ENCODE data around the gene SYNJ2. TPM values are rescaled to one million over a fixed set of nuclear protein-coding genes. Genes with fewer than 3 reads are reported as not detected.
A peak's percentile ranks its signal among the peaks of the same experiment; 100 is the strongest.

SYNJ2 gene
- total and polyA plus RNA-seq, 7 experiments from 2014 or later = 12.0 to 36.6 (median 22.5) TPM

- Histone ChIP-seq H3K36me3 (ENCODE audit: control insufficient read depth in 2 of 3, insufficient read depth in 3 of 3, low read length in 3 of 3) (peaks cover 0 to 7% (median 0%) of the 10 kb centered on the region in 3 experiments), H3K4me3 (ENCODE audit: low read length) (peak overlapping the region; percentile 81), H3K27ac (ENCODE audit: low read depth, low read length) (peak overlapping the region; percentile 83), H3K9me3 (ENCODE audit: control insufficient read depth in 2 of 3, low read length in 3 of 3) (no peaks in the 10 kb centered on the region), H3K27me3 (ENCODE audit: control insufficient read depth in 2 of 2, insufficient read depth in 2 of 2, low read length in 2 of 2) (no peaks in the 10 kb centered on the region), H3K4me1 (ENCODE audit: control insufficient read depth in 2 of 2, insufficient read depth in 2 of 2, low read length in 2 of 2) (peaks cover 27 to 38% of the 10 kb centered on the region in 2 donors)
- Mint-ChIP-seq H3K27ac (peak overlapping the region; percentile 71 to 95 (median 85)), H3K36me3 (peaks cover 0 to 3% (median 0%) of the 10 kb centered on the region in 5 donors), H3K9me3 (no peaks in the 10 kb centered on the region), H3K27me3 (no peaks in the 10 kb centered on the region), H3K4me1 (peaks cover 24 to 73% (median 61%) of the 10 kb centered on the region in 7 donors), H3K4me3 (peak overlapping the region; percentile 75 to 94 (median 84))
- POLR2A ChIA-PET = interaction anchor here (0.7 to 4.1 kb wide), 11 partner anchors 9 to 786 kb away, joined by 3 to 20 read pairs (median 4); no protein-coding TSS in a partner anchor
- CTCF ChIA-PET = interaction anchor here (0.7 to 3.2 kb wide), 5 partner anchors 43 to 1080 kb away, joined by 3 to 19 read pairs (median 4); no protein-coding TSS in a partner anchor
- ATAC-seq = no peak
- peak in 3 of 9 donors; percentile 19 to 38 (median 36) for DNase-seq
- intact Hi-C loops (cut with micrococcal nuclease) = loop anchor here (1.0 to 10.0 kb wide), 9 partner anchors 8 to 1205 kb away; partner anchors contain the start of genes ARID1B (in 1 of the 2), SNX9 (in 1 of the 2) and SYTL3 (in 1 of the 2)
Measured at GRCh38 chr6:157982563-157983405, 1.1 kb downstream of the SYNJ2 start.

GRCh38 chr6:157983406-157984119 is 1.9 kb downstream of the SYNJ2 start:
- peak in 7 of 9 donors; percentile 24 to 59 (median 39) for DNase-seq
- no peaks in the 10 kb centered on the region for H3K27me3 Mint-ChIP-seq
- peaks cover 0 to 7% (median 0%) of the 10 kb centered on the region in 3 experiments for H3K36me3 ChIP-seq (ENCODE audit: control insufficient read depth in 2 of 3, insufficient read depth in 3 of 3, low read length in 3 of 3)
- ChIA-PET POLR2A (interaction anchor here (0.7 to 4.1 kb wide), 12 partner anchors 8 to 89 kb away, joined by 3 to 20 read pairs (median 4); no protein-coding TSS in a partner anchor), CTCF (interaction anchor here (0.7 to 3.2 kb wide), 7 partner anchors 11 to 1079 kb away, joined by 3 to 19 read pairs (median 4); no protein-coding TSS in a partner anchor)
- H3K4me1 ChIP-seq (ENCODE audit: control insufficient read depth in 2 of 2, insufficient read depth in 2 of 2, low read length in 2 of 2) = peaks cover 27 to 44% of the 10 kb centered on the region in 2 donors
- H3K4me1 Mint-ChIP-seq = peaks cover 26 to 78% (median 61%) of the 10 kb centered on the region in 7 donors
- H3K27me3 ChIP-seq (ENCODE audit: control insufficient read depth in 2 of 2, insufficient read depth in 2 of 2, low read length in 2 of 2) = no peaks in the 10 kb centered on the region
- H3K4me3 ChIP-seq (ENCODE audit: low read length) = peak overlapping the region; percentile 81
- H3K4me3 Mint-ChIP-seq = peak overlapping the region; percentile 75 to 94 (median 84)
- intact Hi-C loops (cut with micrococcal nuclease) = loop anchor here (1.0 to 10.0 kb wide), 7 partner anchors 36 to 1206 kb away; partner anchors contain the start of genes ARID1B (in 1 of the 2), SNX9 (in 1 of the 2) and SYTL3 (in 1 of the 2)
- H3K9me3 Mint-ChIP-seq = no peaks in the 10 kb centered on the region
- no peaks in the 10 kb centered on the region for H3K9me3 ChIP-seq (ENCODE audit: control insufficient read depth in 2 of 3, low read length in 3 of 3)
- peaks cover 0 to 3% (median 0%) of the 10 kb centered on the region in 5 donors for H3K36me3 Mint-ChIP-seq
- no peak for ATAC-seq
- peak overlapping the region; percentile 83 for H3K27ac ChIP-seq (ENCODE audit: low read depth, low read length)
- peak overlapping the region; percentile 78 to 95 (median 88) for H3K27ac Mint-ChIP-seq

DNA sequence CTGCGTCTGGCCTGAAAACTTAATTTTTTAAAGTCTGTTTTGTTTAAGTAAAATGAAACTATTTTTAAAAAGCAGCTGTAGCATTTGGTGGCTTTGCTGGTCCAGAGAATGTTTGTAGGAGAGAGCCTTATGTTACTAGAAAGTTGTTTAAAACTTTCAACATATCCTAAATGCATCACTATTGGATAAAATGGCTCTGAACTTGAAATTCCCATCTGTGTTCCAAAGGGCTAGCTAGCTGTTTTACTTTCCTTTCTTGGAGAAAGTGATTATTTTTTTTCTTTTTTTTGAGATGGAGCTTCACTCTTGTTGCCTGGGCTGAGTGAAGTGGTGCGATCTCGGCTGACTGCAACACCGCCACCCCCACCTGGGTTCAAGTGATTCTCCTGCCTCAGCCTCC is 2.5 kb downstream of the SYNJ2 start:
- H3K4me3 ChIP-seq (ENCODE audit: low read length) = no peak overlapping the region
- peaks cover 27 to 50% of the 10 kb centered on the region in 2 donors for H3K4me1 ChIP-seq (ENCODE audit: control insufficient read depth in 2 of 2, insufficient read depth in 2 of 2, low read length in 2 of 2)
- H3K27ac ChIP-seq (ENCODE audit: low read depth, low read length) = peak overlapping the region; percentile 83
- Mint-ChIP-seq H3K27me3 (no peaks in the 10 kb centered on the region), H3K27ac (peak overlapping the region in 8 of 9 donors; percentile 78 to 95 (median 88)), H3K36me3 (peaks cover 0 to 3% (median 0%) of the 10 kb centered on the region in 5 donors), H3K9me3 (no peaks in the 10 kb centered on the region), H3K4me1 (peaks cover 24 to 83% (median 67%) of the 10 kb centered on the region in 7 donors), H3K4me3 (peak overlapping the region; percentile 47 to 86 (median 78))
- ChIA-PET CTCF (interaction anchor here (0.9 to 3.2 kb wide), 4 partner anchors 11 to 87 kb away, joined by 3 to 19 read pairs (median 3); no protein-coding TSS in a partner anchor), POLR2A (interaction anchor here (0.7 to 4.1 kb wide), 7 partner anchors 9 to 74 kb away, joined by 3 to 20 read pairs (median 4); no protein-coding TSS in a partner anchor)
- peak in 1 of 9 donors; percentile 15 for DNase-seq
- peaks cover 0 to 7% (median 0%) of the 10 kb centered on the region in 3 experiments for H3K36me3 ChIP-seq (ENCODE audit: control insufficient read depth in 2 of 3, insufficient read depth in 3 of 3, low read length in 3 of 3)
- no peaks in the 10 kb centered on the region for H3K27me3 ChIP-seq (ENCODE audit: control insufficient read depth in 2 of 2, insufficient read depth in 2 of 2, low read length in 2 of 2)
- intact Hi-C loops (cut with micrococcal nuclease) = loop anchor here (5.0 to 10.0 kb wide), 5 partner anchors 37 to 1207 kb away; partner anchors contain the start of genes ARID1B (in 1 of the 2), SNX9 (in 1 of the 2) and SYTL3 (in 1 of the 2)
- H3K9me3 ChIP-seq (ENCODE audit: control insufficient read depth in 2 of 3, low read length in 3 of 3) = no peaks in the 10 kb centered on the region
- no peak for ATAC-seq

DNA sequence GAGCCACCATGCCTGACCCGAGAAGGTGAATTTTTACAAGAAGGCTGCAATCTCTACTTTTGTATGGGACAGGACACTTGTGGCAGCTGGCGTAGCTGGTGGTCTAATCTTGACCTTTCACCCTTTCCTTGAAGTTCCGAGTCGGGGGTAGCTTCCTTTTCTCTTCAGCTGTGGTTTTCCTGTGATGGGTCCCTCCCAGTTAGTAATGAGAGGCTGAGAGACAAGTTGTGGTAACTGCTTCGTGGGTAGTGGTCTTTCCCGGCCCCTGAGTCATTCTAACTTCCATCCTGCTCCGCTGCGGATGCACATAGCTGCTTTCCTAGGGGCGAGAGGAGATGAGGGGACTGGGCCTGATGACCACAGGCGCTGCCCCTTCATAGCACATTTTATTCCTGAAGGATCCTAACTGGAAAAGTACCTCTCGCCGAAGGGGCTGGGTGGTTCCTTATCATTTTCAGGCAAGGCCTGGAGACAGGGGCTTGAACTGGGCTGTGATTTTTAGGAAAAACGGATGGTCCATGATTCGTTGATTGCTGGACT is 3.1 kb downstream of the SYNJ2 start:
- Mint-ChIP-seq H3K36me3 (peaks cover 0 to 3% (median 0%) of the 10 kb centered on the region in 5 donors), H3K9me3 (no peaks in the 10 kb centered on the region), H3K27ac (peak overlapping the region in 8 of 9 donors; percentile 54 to 95 (median 83)), H3K4me3 (peak overlapping the region; percentile 47 to 86 (median 72)), H3K27me3 (no peaks in the 10 kb centered on the region), H3K4me1 (peaks cover 20 to 83% (median 66%) of the 10 kb centered on the region in 7 donors)
- Histone ChIP-seq H3K27ac (ENCODE audit: low read depth, low read length) (no peak overlapping the region), H3K4me1 (ENCODE audit: control insufficient read depth in 2 of 2, insufficient read depth in 2 of 2, low read length in 2 of 2) (peaks cover 27 to 50% of the 10 kb centered on the region in 2 donors), H3K27me3 (ENCODE audit: control insufficient read depth in 2 of 2, insufficient read depth in 2 of 2, low read length in 2 of 2) (no peaks in the 10 kb centered on the region), H3K4me3 (ENCODE audit: low read length) (peak overlapping the region; percentile 8), H3K9me3 (ENCODE audit: control insufficient read depth in 2 of 3, low read length in 3 of 3) (no peaks in the 10 kb centered on the region), H3K36me3 (ENCODE audit: control insufficient read depth in 2 of 3, insufficient read depth in 3 of 3, low read length in 3 of 3) (peaks cover 0 to 7% (median 0%) of the 10 kb centered on the region in 3 experiments)
- CTCF ChIA-PET = interaction anchor here (0.9 to 3.2 kb wide), 3 partner anchors 10 to 46 kb away, joined by 3 to 19 read pairs (median 3); no protein-coding TSS in a partner anchor
- ATAC-seq (no peak), DNase-seq (peak in 1 of 9 donors; percentile 8)
- intact Hi-C loops (cut with micrococcal nuclease) = loop anchor here (5.0 to 10.0 kb wide), 5 partner anchors 37 to 1207 kb away; partner anchors contain the start of genes ARID1B (in 1 of the 2), SNX9 (in 1 of the 2) and SYTL3 (in 1 of the 2)
- POLR2A ChIA-PET = interaction anchor here (1.0 to 4.1 kb wide), 5 partner anchors 9 to 74 kb away, joined by 3 to 20 read pairs (median 6); no protein-coding TSS in a partner anchor

GRCh38 chr6:157985378-157986155 is 3.9 kb downstream of the SYNJ2 start:
- Histone ChIP-seq H3K4me1 (ENCODE audit: control insufficient read depth in 2 of 2, insufficient read depth in 2 of 2, low read length in 2 of 2) (peaks cover 27 to 56% of the 10 kb centered on the region in 2 donors), H3K36me3 (ENCODE audit: control insufficient read depth in 2 of 3, insufficient read depth in 3 of 3, low read length in 3 of 3) (peaks cover 0 to 7% (median 0%) of the 10 kb centered on the region in 3 experiments), H3K4me3 (ENCODE audit: low read length) (no peak overlapping the region), H3K27me3 (ENCODE audit: control insufficient read depth in 2 of 2, insufficient read depth in 2 of 2, low read length in 2 of 2) (no peaks in the 10 kb centered on the region), H3K27ac (ENCODE audit: low read depth, low read length) (no peak overlapping the region), H3K9me3 (ENCODE audit: control insufficient read depth in 2 of 3, low read length in 3 of 3) (no peaks in the 10 kb centered on the region)
- ChIA-PET POLR2A (no interaction called here), CTCF (interaction anchor here (3.2 kb wide), 1 partner anchor 41 kb away, joined by 19 read pairs; no protein-coding TSS in a partner anchor)
- intact Hi-C loops (cut with micrococcal nuclease) = loop anchor here in 1 of 2 donors (10.0 kb wide), 1 partner anchor 219 kb away; no protein-coding TSS in a partner anchor
- peaks cover 0 to 3% (median 0%) of the 10 kb centered on the region in 5 donors for H3K36me3 Mint-ChIP-seq
- peaks cover 19 to 83% (median 65%) of the 10 kb centered on the region in 7 donors for H3K4me1 Mint-ChIP-seq
- no peak for ATAC-seq
- H3K4me3 Mint-ChIP-seq = peak overlapping the region in 8 of 10 donors; percentile 4 to 86 (median 72)
- H3K9me3 Mint-ChIP-seq = no peaks in the 10 kb centered on the region
- no peaks in the 10 kb centered on the region for H3K27me3 Mint-ChIP-seq
- H3K27ac Mint-ChIP-seq = peak overlapping the region in 5 of 9 donors; percentile 24 to 92 (median 67)
- DNase-seq = no peak
